NCI-H2196 (cell line): ENCODE measurements around the gene SKOR2.
A peak's percentile ranks its signal among the peaks of the same experiment; 100 is the strongest.
"Not testable (repeated sequence)": the region's sequence is repeated elsewhere in the genome, so short reads cannot be mapped to it uniquely, and the experiment has no call there.

Experiments
- DNase-seq: peaks from one replicate; lab custom pipeline; 2025; ENCODE audit not compliant: unreplicated experiment; lab: John Stamatoyannopoulos, UW

Gene SKOR2

GRCh38 chr18:47203626-47204464 lies 47.6 kb downstream of the SKOR2 start:
- no peak for DNase-seq

- DNase-seq = not testable (repeated sequence)
Observed at GRCh38 chr18:47195961-47196360, 55.5 kb downstream of the SKOR2 start.

GRCh38 chr18:47191961-47192360 lies 59.5 kb downstream of the SKOR2 start:
- no peak for DNase-seq

GRCh38 chr18:47187721-47188120 lies 63.7 kb downstream of the SKOR2 start:
- DNase-seq = no peak

GRCh38 chr18:47184419-47185050 lies 66.9 kb downstream of the SKOR2 start:
- DNase-seq = no peak

- DNase-seq = not testable (repeated sequence)
Observed at GRCh38 chr18:47182156-47182555, 69.3 kb downstream of the SKOR2 start.

GRCh38 chr18:47180765-47181164 lies 70.7 kb downstream of the SKOR2 start:
- no peak for DNase-seq

- DNase-seq = no peak
Observed at GRCh38 chr18:47179520-47179919, 71.9 kb downstream of the SKOR2 start.

- peak; percentile 90 for DNase-seq
Observed at GRCh38 chr18:47175898-47176575, 75.4 kb downstream of the SKOR2 start, which contains the start of gene IER3IP1. TSS of gene IER3IP1 (minus strand) at chr18:47176364. CDS start at chr18:47176277, 87 bp downstream.

- no peak for DNase-seq
Observed at GRCh38 chr18:47175283-47175897, 76.1 kb downstream of the SKOR2 start.

- DNase-seq = no peak
Observed at GRCh38 chr18:47174545-47175116, 76.8 kb downstream of the SKOR2 start.

GRCh38 chr18:47172476-47172875 lies 79.0 kb downstream of the SKOR2 start:
- DNase-seq = no peak

- no peak for DNase-seq
Observed at GRCh38 chr18:47168913-47169312, 82.5 kb downstream of the SKOR2 start.

- DNase-seq = no peak
Observed at GRCh38 chr18:47168509-47168908, 83.0 kb downstream of the SKOR2 start.

GRCh38 chr18:47166294-47166693 lies 85.2 kb downstream of the SKOR2 start:
- DNase-seq = no peak

GRCh38 chr18:47163241-47163640 lies 88.2 kb downstream of the SKOR2 start:
- DNase-seq = no peak

- DNase-seq = no peak
Observed at GRCh38 chr18:47160256-47160655, 91.2 kb downstream of the SKOR2 start.

- not testable (repeated sequence) for DNase-seq
Observed at GRCh38 chr18:47158404-47158803, 93.1 kb downstream of the SKOR2 start.
